ENCODE measurements around the gene ZBTB38. TPM values are rescaled to one million over a fixed set of nuclear protein-coding genes. Genes with fewer than 3 reads are reported as not detected.

Gene ZBTB38
- total RNA-seq, 4 donors from 2014 or later, result 121 to 171 (median 150) TPM

DNA sequence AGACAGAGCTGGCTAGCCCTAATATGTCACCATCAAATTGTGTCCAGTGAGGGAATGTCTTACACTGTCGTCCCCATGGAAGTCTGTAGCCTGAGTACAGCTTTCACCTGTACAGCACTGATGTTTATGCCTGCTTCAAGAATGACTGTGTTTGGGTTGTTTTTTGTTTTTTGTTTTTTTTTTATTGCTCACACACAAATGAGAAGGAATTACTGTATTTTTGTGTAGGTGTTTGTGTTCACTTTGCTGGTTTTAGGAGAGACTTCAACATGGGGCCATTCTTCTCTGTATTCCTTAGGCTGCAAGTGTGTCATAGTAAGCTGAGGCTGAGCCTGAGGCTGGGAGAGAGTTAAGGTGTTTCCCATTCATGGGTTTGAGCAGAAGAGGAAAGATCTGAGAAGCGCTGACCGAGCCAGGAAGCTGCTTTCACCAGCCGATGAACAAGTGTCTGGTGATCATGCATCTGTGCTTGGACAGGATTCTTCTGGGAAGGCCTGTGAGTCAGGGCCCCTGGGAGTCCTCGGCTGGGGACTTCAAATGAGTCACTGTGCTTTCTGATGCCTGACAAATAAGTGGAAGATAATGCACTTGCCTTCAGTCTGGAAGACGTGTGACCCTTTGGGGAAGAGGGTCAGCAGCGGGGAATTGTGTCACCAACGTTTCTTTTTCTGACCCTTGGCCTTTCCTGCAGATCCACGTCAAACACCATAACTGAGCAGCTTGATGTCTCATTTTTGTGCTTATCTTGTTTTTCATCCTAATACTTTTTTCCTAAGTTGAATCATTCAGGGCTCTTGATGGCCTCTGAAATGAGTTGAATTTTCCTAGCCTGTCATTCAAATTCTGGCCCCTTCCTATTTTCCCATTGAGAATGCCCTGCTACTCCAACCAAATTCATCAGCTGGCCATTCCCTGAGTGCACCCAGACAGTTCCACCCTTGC lies 36.7 kb upstream of the ZBTB38 start:
- H3K27ac ChIP-seq, result peak overlapping the region in 2 of 4 donors; percentile 18 to 80
- no peaks in the 10 kb centered on the region for H3K36me3 ChIP-seq
- no peak overlapping the region for H3K4me3 ChIP-seq
- WGBS, 2 donors, result 41 to 42% methylated on average over 9 of the region's 9 CpGs
- peak in 1 of 2 donors; percentile 39 for DNase-seq (ENCODE audit: low spot score in 2 of 2)
- TF ChIP-seq EP300 (IDR thresholded peaks at IDR 0.05), result peak in 1 of 2 donors; percentile 66
- TF ChIP-seq, protein P1, sequence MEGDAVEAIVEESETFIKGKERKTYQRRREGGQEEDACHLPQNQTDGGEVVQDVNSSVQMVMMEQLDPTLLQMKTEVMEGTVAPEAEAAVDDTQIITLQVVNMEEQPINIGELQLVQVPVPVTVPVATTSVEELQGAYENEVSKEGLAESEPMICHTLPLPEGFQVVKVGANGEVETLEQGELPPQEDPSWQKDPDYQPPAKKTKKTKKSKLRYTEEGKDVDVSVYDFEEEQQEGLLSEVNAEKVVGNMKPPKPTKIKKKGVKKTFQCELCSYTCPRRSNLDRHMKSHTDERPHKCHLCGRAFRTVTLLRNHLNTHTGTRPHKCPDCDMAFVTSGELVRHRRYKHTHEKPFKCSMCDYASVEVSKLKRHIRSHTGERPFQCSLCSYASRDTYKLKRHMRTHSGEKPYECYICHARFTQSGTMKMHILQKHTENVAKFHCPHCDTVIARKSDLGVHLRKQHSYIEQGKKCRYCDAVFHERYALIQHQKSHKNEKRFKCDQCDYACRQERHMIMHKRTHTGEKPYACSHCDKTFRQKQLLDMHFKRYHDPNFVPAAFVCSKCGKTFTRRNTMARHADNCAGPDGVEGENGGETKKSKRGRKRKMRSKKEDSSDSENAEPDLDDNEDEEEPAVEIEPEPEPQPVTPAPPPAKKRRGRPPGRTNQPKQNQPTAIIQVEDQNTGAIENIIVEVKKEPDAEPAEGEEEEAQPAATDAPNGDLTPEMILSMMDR (IDR thresholded peaks at IDR 0.05), result no peak
- H3K9me3 ChIP-seq, result no peaks in the 10 kb centered on the region
- H3K27me3 ChIP-seq, result no peaks in the 10 kb centered on the region
- H3K4me1 ChIP-seq, result peaks cover 0 to 4% (median 0%) of the 10 kb centered on the region in 4 donors

DNA sequence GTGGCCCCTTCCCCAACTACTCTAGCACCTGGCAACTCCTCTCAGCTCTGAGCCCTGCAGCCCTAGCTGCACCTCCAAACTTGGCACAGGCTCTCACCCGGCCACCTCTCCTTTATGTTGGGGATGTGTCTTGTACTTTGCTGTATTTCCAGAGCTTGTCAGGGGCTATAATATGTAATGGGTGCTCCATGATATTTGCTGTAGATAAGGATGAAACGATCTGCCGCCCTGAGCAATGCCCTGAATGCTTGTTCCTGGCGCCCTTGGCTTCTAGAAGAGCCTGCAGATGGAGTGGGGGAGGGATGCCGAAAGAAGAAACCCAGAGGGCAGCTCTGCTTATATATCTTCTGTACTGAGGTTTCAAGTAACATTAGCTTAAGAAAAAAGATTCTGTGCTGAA lies 35.9 kb upstream of the ZBTB38 start:
- Histone ChIP-seq H3K27ac (peak overlapping the region in 2 of 4 donors; percentile 18 to 60), H3K36me3 (no peaks in the 10 kb centered on the region), H3K9me3 (no peaks in the 10 kb centered on the region), H3K27me3 (no peaks in the 10 kb centered on the region), H3K4me3 (no peak overlapping the region), H3K4me1 (peaks cover 0 to 4% (median 0%) of the 10 kb centered on the region in 4 donors)
- DNase-seq (ENCODE audit: low spot score in 2 of 2), result no peak
- whole genome bisulfite sequencing, 2 donors, result 90 to 92% methylated on average over 5 of the region's 5 CpGs
- TF ChIP-seq, protein P1 (IDR thresholded peaks at IDR 0.05), result no peak
- TF ChIP-seq EP300 (IDR thresholded peaks at IDR 0.05) (no peak), POLR2A (IDR thresholded peaks at IDR 0.05) (no peak)

DNA sequence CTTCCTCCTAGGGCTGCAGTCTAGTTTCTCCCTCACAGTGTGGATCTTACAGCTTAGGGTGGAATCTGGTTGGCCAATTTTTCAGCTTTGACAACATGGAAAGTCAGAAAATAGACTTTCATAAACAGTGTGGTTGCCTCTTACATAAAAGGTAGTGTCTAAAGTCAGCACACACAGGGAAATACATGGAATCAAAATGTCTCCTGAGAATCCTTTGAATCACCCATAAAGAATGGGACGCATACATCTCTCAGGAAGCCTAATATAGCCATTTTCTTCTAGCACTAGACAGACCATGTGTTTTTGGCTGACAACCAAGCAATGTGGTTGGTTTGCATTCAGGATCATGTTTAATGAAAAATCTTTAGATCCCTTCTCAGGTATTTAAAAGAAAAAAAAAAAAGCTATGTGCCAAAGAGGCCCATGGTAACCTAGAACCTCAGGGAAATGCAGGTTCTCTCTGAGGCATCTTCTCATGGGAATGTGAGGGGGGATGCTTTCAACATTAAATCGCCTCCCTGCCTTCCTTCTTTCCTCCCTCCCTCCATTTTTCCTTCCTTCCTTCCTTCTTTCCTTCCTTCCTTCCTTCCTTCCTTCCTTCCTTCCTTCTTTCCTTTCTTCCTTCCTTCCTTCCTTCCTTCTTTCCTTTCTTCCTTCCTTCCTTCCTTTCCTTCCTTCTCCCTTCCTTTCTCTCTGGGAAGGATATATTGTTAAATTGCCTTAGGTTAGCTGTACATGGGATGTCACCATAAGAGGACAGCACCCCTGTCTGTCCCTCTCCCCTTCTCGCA lies 34.3 kb upstream of the ZBTB38 start:
- H3K9me3 ChIP-seq, result no peaks in the 10 kb centered on the region
- DNase-seq (ENCODE audit: low spot score in 2 of 2), result no peak
- no peaks in the 10 kb centered on the region for H3K27me3 ChIP-seq
- H3K27ac ChIP-seq, result no peak overlapping the region
- TF ChIP-seq, protein P1 (IDR thresholded peaks at IDR 0.05), result no peak
- TF ChIP-seq EP300 (IDR thresholded peaks at IDR 0.05) (no peak), POLR2A (IDR thresholded peaks at IDR 0.05) (no peak)
- H3K4me3 ChIP-seq, result no peak overlapping the region
- peaks cover 0 to 4% (median 0%) of the 10 kb centered on the region in 4 donors for H3K4me1 ChIP-seq
- WGBS, 2 donors, result 88 to 94% methylated on average over 3 of the region's 3 CpGs
- no peaks in the 10 kb centered on the region for H3K36me3 ChIP-seq

DNA sequence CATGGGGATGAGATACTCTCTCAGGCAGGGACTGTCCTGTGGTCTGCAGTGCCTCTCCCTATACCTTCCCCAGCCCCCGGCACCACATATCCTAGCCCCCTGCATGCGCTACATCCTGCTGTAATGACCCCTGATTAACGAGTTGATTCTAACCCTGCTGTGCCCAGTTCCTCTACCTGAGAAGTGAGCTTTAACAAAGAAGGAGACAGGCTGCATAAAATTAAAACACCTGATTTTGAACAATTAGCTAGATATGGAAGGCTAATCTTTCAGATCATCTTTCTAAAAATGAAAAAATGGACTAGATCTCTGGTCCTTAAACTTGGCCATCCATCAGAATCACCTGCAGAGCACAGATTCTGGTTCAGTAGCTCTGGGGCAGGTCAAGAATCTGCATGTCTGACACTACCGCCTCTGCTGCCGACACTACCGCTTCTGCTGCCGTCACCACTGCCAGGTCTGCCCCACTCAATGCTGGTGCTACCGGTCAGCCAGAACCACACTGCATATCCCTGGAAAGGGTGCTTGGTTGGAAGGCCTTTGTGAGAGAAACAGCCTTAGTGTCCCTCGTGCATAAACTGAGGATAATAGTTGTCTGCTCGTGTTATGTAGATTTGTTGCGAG lies 33.6 kb upstream of the ZBTB38 start:
- H3K4me3 ChIP-seq, result no peak overlapping the region
- no peaks in the 10 kb centered on the region for H3K9me3 ChIP-seq
- H3K4me1 ChIP-seq, result peaks cover 0 to 4% (median 0%) of the 10 kb centered on the region in 4 donors
- no peaks in the 10 kb centered on the region for H3K36me3 ChIP-seq
- TF ChIP-seq POLR2A (IDR thresholded peaks at IDR 0.05) (no peak), EP300 (IDR thresholded peaks at IDR 0.05) (no peak)
- TF ChIP-seq, protein P1 (IDR thresholded peaks at IDR 0.05), result no peak
- DNase-seq (ENCODE audit: low spot score in 2 of 2), result no peak
- no peaks in the 10 kb centered on the region for H3K27me3 ChIP-seq
- 79 to 87% methylated on average over 11 of the region's 11 CpGs for WGBS, 2 donors
- H3K27ac ChIP-seq, result no peak overlapping the region

All from tibial nerve (tissue), 4 donors.